ENCODE results near the gene TICAM1. TPM values are rescaled to one million over a fixed set of nuclear protein-coding genes. Genes with fewer than 3 reads are reported as not detected.

The TICAM1 gene
- total RNA-seq, 1 experiment from 2014 or later: 12.2 TPM

DNA sequence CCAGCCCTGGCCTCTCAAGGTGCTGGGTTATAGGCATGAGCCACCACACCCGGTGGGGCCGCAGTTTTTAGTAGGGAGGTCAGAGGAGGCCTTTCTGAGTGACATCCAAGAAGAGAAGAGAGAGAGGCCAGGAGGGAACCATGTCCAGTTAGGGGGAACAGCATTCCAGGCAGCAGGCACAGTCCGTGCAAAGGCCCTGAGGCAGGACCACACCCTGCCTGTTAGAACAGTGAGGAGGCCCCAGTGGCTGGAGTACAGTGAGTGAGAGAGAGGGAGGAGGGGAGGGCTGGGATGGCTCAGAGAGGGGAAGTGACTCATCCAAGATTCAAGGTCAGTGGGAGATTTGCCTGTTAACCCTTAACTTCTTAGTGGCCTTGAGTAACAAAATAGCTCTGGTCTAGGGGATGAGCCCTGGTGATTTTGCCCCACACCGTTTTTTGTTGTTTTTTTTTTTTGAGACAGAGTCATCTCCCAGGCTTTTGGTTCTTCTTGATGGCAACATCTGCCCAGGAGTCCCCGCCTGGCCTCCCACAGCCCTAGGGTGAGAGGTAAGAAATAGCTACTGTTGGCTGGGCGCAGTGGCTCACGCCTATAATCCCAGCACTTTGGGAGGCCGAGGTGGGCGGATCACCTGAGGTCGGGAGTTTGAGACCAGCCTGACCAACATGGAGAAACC is 38.7 kb upstream of the TICAM1 start:
- in situ Hi-C loops (cut with HindIII; ENCODE audit: low pct_unique_long_range_greater_than_20kb, low sequenced_read_pairs) (no loop called here), intact Hi-C loops (cut with micrococcal nuclease; ENCODE audit: unreplicated experiment) (loop anchor here (5.0 kb wide), 1 partner anchor 162 kb away; no protein-coding TSS in a partner anchor)
- ATAC-seq (peak; percentile 86), DNase-seq (ENCODE audit: low read depth, low spot score) (peak; percentile 92)
- Histone ChIP-seq H3K4me1 (ENCODE audit: control insufficient read depth, insufficient read depth, low read length) (peaks cover 14% of the 10 kb centered on the region), H3K27ac (ENCODE audit: low read length) (peak overlapping the region; percentile 74), H3K9me3 (ENCODE audit: control insufficient read depth, insufficient read depth, low read depth, low read length) (no peaks in the 10 kb centered on the region), H3K36me3 (ENCODE audit: control insufficient read depth, insufficient read depth, low read length) (no peaks in the 10 kb centered on the region; the same call in 1 of the 2 replicates), H3K4me3 (ENCODE audit: low read depth in 2 of 2, low read length in 2 of 2) (no peak overlapping the region), H3K27me3 (ENCODE audit: control insufficient read depth, insufficient read depth, low read length) (no peaks in the 10 kb centered on the region)
- TF ChIP-seq POLR2AphosphoS5 (IDR thresholded peaks at IDR 0.05; ENCODE audit: low read depth, low read length): 0 out of 2 replicates have a peak, but pooled peaks have one; percentile 46
- TF ChIP-seq, protein P1, sequence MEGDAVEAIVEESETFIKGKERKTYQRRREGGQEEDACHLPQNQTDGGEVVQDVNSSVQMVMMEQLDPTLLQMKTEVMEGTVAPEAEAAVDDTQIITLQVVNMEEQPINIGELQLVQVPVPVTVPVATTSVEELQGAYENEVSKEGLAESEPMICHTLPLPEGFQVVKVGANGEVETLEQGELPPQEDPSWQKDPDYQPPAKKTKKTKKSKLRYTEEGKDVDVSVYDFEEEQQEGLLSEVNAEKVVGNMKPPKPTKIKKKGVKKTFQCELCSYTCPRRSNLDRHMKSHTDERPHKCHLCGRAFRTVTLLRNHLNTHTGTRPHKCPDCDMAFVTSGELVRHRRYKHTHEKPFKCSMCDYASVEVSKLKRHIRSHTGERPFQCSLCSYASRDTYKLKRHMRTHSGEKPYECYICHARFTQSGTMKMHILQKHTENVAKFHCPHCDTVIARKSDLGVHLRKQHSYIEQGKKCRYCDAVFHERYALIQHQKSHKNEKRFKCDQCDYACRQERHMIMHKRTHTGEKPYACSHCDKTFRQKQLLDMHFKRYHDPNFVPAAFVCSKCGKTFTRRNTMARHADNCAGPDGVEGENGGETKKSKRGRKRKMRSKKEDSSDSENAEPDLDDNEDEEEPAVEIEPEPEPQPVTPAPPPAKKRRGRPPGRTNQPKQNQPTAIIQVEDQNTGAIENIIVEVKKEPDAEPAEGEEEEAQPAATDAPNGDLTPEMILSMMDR (IDR thresholded peaks at IDR 0.05): no peak
- TF ChIP-seq, protein P2, sequence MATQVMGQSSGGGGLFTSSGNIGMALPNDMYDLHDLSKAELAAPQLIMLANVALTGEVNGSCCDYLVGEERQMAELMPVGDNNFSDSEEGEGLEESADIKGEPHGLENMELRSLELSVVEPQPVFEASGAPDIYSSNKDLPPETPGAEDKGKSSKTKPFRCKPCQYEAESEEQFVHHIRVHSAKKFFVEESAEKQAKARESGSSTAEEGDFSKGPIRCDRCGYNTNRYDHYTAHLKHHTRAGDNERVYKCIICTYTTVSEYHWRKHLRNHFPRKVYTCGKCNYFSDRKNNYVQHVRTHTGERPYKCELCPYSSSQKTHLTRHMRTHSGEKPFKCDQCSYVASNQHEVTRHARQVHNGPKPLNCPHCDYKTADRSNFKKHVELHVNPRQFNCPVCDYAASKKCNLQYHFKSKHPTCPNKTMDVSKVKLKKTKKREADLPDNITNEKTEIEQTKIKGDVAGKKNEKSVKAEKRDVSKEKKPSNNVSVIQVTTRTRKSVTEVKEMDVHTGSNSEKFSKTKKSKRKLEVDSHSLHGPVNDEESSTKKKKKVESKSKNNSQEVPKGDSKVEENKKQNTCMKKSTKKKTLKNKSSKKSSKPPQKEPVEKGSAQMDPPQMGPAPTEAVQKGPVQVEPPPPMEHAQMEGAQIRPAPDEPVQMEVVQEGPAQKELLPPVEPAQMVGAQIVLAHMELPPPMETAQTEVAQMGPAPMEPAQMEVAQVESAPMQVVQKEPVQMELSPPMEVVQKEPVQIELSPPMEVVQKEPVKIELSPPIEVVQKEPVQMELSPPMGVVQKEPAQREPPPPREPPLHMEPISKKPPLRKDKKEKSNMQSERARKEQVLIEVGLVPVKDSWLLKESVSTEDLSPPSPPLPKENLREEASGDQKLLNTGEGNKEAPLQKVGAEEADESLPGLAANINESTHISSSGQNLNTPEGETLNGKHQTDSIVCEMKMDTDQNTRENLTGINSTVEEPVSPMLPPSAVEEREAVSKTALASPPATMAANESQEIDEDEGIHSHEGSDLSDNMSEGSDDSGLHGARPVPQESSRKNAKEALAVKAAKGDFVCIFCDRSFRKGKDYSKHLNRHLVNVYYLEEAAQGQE (IDR thresholded peaks at IDR 0.05; ENCODE audit: insufficient read depth in 1 of 2, low read depth in 2 of 2, low read length in 1 of 2): no peak
- no TSS peak for BruUV-seq (replicated peaks)
- POLR2A ChIA-PET: interaction anchor here (0.7 kb wide), 1 partner anchor 161 kb away, joined by 7 read pairs; no protein-coding TSS in a partner anchor
- CTCF ChIA-PET: interaction anchor here (0.7 to 4.2 kb wide), 4 partner anchors 11 to 61 kb away, joined by 3 to 24 read pairs (median 4); no protein-coding TSS in a partner anchor

DNA sequence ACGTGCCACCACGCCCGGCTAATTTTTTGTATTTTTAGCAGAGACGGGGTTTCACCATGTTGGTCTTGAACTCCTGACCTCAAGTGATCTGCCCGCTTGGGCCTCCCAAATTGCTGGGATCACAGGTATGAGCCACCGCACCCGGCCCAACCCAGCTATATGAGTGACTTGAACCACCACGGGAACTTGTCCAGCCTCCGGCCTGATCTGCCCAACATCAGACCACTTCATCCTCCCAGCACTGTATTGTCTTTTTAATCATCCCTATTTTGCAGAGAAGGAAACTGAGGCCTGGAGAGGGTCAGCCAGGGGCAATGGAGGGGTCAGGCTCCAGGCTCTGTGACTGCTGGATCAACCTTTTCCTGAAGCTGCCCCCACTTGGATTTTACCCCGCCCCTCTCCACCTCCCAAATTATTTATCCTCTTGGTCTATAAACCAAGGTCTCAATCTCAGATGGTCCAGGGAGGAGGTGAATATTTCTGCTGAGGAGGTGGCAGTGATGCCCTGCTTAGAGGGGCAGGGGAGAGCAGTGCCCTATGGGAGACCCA is 36.8 kb upstream of the TICAM1 start:
- intact Hi-C loops (cut with micrococcal nuclease; ENCODE audit: unreplicated experiment) (no loop called here), in situ Hi-C loops (cut with HindIII; ENCODE audit: low pct_unique_long_range_greater_than_20kb, low sequenced_read_pairs) (no loop called here)
- Histone ChIP-seq H3K4me1 (ENCODE audit: control insufficient read depth, insufficient read depth, low read length) (peaks cover 14% of the 10 kb centered on the region), H3K27ac (ENCODE audit: low read length) (peak overlapping the region; percentile 74), H3K36me3 (ENCODE audit: control insufficient read depth, insufficient read depth, low read length) (no peaks in the 10 kb centered on the region; the same call in 1 of the 2 replicates), H3K9me3 (ENCODE audit: control insufficient read depth, insufficient read depth, low read depth, low read length) (no peaks in the 10 kb centered on the region), H3K4me3 (ENCODE audit: low read depth in 2 of 2, low read length in 2 of 2) (peak overlapping the region in 1 of 2 experiments; percentile 75; a peak in 1 of 4 replicates), H3K27me3 (ENCODE audit: control insufficient read depth, insufficient read depth, low read length) (no peaks in the 10 kb centered on the region)
- DNase-seq (ENCODE audit: low read depth, low spot score): no peak
- no peak for ATAC-seq
- ChIA-PET POLR2A (interaction anchor here (0.6 kb wide), 1 partner anchor 202 kb away, joined by 9 read pairs; no protein-coding TSS in a partner anchor), CTCF (no interaction called here)
- TF ChIP-seq, protein P1 (IDR thresholded peaks at IDR 0.05): no peak
- no peak for TF ChIP-seq SIN3A (IDR thresholded peaks at IDR 0.05; ENCODE audit: borderline replicate concordance, insufficient read depth, low read depth, low read length)
- TF ChIP-seq TCF7L2 (IDR thresholded peaks at IDR 0.05; ENCODE audit: low read depth, low read length): no peak
- TF ChIP-seq POLR2AphosphoS5 (IDR thresholded peaks at IDR 0.05; ENCODE audit: low read depth, low read length): no peak
- TF ChIP-seq, protein P2 (IDR thresholded peaks at IDR 0.05; ENCODE audit: insufficient read depth in 1 of 2, low read depth in 2 of 2, low read length in 1 of 2): no peak
- no TSS peak for BruUV-seq (replicated peaks)

Data from Panc1 (cell line).